ENCODE measurements around the gene ATP1A1. TPM values are rescaled to one million over a fixed set of nuclear protein-coding genes. Genes with fewer than 3 reads are reported as not detected.

The ATP1A1 gene
- total RNA-seq, 1 donor from 2014 or later, result 219 TPM

GRCh38 chr1:116434849-116435248 lies 61.8 kb downstream of the ATP1A1 start:
- H3K9me3 Mint-ChIP-seq, result peaks cover 13% of the 10 kb centered on the region

DNA sequence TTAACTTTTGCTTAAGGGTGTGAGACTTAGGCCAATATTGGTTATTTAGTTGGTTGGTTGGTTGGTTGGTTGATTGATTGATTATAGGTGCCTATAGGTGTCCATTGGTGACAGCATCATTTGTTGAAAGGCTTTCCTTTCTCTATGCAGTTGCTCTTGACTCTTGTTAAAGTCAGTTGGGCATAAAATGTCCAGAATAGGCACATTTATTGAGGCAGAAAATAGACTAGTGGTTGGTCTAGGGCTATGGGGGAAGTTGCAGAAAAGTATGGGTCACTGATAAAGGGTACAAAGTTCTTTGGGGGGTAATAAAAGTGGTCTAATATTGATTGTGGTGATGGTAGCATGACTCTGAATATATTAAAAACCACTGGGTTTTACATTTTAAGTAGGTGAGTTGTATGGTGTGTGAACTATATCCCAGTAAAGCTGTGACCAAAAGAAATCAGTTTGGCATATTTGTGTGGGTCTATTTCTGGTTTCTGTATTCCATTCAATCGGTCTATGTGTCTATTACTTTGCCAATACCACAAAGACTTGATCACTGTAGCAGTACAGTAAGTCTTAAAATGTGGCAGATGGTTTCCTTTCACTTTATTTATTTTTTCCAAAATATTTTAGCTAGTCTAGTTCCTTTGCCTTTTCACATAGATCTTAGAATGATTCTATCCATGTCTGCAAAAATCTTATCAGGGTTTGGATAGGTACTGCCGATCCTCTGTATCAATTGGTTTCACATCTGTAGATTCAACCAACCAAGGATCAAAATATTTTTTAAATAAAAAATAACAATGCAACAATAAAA lies 63.0 kb downstream of the ATP1A1 start:
- Mint-ChIP-seq H3K27ac (no peak overlapping the region), H3K4me3 (no peak overlapping the region), H3K9me3 (peaks cover 13% of the 10 kb centered on the region), H3K4me1 (peaks cover 1% of the 10 kb centered on the region), H3K27me3 (ENCODE audit: low read depth) (no peaks in the 10 kb centered on the region), H3K36me3 (no peaks in the 10 kb centered on the region)
- DNase-seq (ENCODE audit: low spot score in 2 of 2, unreplicated experiment in 2 of 2), result no peak
- TF ChIP-seq, protein P1, sequence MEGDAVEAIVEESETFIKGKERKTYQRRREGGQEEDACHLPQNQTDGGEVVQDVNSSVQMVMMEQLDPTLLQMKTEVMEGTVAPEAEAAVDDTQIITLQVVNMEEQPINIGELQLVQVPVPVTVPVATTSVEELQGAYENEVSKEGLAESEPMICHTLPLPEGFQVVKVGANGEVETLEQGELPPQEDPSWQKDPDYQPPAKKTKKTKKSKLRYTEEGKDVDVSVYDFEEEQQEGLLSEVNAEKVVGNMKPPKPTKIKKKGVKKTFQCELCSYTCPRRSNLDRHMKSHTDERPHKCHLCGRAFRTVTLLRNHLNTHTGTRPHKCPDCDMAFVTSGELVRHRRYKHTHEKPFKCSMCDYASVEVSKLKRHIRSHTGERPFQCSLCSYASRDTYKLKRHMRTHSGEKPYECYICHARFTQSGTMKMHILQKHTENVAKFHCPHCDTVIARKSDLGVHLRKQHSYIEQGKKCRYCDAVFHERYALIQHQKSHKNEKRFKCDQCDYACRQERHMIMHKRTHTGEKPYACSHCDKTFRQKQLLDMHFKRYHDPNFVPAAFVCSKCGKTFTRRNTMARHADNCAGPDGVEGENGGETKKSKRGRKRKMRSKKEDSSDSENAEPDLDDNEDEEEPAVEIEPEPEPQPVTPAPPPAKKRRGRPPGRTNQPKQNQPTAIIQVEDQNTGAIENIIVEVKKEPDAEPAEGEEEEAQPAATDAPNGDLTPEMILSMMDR (IDR thresholded peaks at IDR 0.05; ENCODE audit: unreplicated experiment), result no peak

More at GRCh38 chr1:116434849-116435248, 61.8 kb downstream of the ATP1A1 start:
- TF ChIP-seq, protein P1 (IDR thresholded peaks at IDR 0.05; ENCODE audit: unreplicated experiment), result no peak
- no peak for DNase-seq (ENCODE audit: low spot score in 2 of 2, unreplicated experiment in 2 of 2)
- no peaks in the 10 kb centered on the region for H3K36me3 Mint-ChIP-seq
- peaks cover 1% of the 10 kb centered on the region for H3K4me1 Mint-ChIP-seq
- no peaks in the 10 kb centered on the region for H3K27me3 Mint-ChIP-seq (ENCODE audit: low read depth)
- no peak overlapping the region for H3K4me3 Mint-ChIP-seq
- no peak overlapping the region for H3K27ac Mint-ChIP-seq

- no peak for DNase-seq (ENCODE audit: low spot score in 2 of 2, unreplicated experiment in 2 of 2)
- Mint-ChIP-seq H3K27me3 (ENCODE audit: low read depth) (no peaks in the 10 kb centered on the region), H3K36me3 (no peaks in the 10 kb centered on the region), H3K4me3 (no peak overlapping the region), H3K27ac (no peak overlapping the region), H3K4me1 (peaks cover 1% of the 10 kb centered on the region), H3K9me3 (peaks cover 13% of the 10 kb centered on the region)
- TF ChIP-seq, protein P1 (IDR thresholded peaks at IDR 0.05; ENCODE audit: unreplicated experiment), result no peak
Measured at GRCh38 chr1:116436611-116436970, 63.5 kb downstream of the ATP1A1 start.

DNA sequence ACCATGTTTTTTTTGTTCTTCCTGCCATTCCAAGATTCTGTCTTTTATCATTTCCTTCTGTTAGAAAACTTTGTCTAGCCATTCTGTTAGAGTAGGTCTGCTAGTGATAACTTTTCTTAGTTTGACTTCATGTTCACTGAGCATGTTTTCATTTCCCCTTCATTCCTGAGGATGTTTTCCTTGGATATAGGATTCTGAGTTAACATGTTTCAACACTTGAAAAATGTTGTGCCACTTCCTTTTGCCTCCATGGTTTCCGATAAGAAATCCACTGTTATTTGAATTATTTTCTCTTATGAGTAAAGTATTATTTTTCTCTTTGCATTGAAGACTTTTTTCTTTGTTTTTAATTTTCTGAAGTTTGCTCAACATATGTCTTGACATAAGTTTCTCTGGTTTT lies 66.7 kb downstream of the ATP1A1 start:
- H3K4me3 Mint-ChIP-seq, result no peak overlapping the region
- H3K27ac Mint-ChIP-seq, result no peak overlapping the region
- H3K36me3 Mint-ChIP-seq, result no peaks in the 10 kb centered on the region
- TF ChIP-seq, protein P1 (IDR thresholded peaks at IDR 0.05; ENCODE audit: unreplicated experiment), result no peak
- no peaks in the 10 kb centered on the region for H3K27me3 Mint-ChIP-seq (ENCODE audit: low read depth)
- peaks cover 10% of the 10 kb centered on the region for H3K9me3 Mint-ChIP-seq
- no peaks in the 10 kb centered on the region for H3K4me1 Mint-ChIP-seq
- DNase-seq (ENCODE audit: low spot score in 2 of 2, unreplicated experiment in 2 of 2), result no peak

DNA sequence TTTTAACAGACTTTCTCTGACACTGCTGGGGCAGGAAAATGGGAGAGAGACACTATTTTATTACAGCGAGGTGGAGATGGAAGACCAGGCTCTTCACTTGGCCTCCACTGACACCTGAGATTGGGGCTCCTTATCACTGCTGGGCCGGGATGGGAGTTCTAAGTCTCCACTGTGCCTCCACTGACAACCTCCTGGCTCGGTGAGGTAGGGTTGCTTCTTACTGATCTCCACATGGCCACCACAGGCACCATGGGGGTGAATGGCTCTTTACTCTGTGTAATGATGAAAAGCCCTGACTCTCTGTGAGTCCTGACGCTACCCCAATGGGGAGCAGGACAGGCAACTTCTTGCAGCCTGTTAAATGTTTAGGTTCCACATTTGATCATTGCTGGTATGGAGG lies 67.7 kb downstream of the ATP1A1 start:
- H3K27me3 Mint-ChIP-seq (ENCODE audit: low read depth), result no peaks in the 10 kb centered on the region
- TF ChIP-seq, protein P1 (IDR thresholded peaks at IDR 0.05; ENCODE audit: unreplicated experiment), result no peak
- H3K36me3 Mint-ChIP-seq, result no peaks in the 10 kb centered on the region
- no peak overlapping the region for H3K27ac Mint-ChIP-seq
- H3K4me3 Mint-ChIP-seq, result no peak overlapping the region
- peaks cover 3% of the 10 kb centered on the region for H3K9me3 Mint-ChIP-seq
- DNase-seq (ENCODE audit: low spot score in 2 of 2, unreplicated experiment in 2 of 2), result no peak
- no peaks in the 10 kb centered on the region for H3K4me1 Mint-ChIP-seq

All from mesothelial cell of epicardium (in vitro differentiated cells).